ENCODE data around the gene CABP1. TPM values are rescaled to one million over a fixed set of nuclear protein-coding genes. Genes with fewer than 3 reads are reported as not detected.

CABP1 gene
- total and polyA plus RNA-seq, 2 of the 13 experiments (the other 11 are each of a cell fraction or from before 2014, with no cell fraction given): not detected

DNA sequence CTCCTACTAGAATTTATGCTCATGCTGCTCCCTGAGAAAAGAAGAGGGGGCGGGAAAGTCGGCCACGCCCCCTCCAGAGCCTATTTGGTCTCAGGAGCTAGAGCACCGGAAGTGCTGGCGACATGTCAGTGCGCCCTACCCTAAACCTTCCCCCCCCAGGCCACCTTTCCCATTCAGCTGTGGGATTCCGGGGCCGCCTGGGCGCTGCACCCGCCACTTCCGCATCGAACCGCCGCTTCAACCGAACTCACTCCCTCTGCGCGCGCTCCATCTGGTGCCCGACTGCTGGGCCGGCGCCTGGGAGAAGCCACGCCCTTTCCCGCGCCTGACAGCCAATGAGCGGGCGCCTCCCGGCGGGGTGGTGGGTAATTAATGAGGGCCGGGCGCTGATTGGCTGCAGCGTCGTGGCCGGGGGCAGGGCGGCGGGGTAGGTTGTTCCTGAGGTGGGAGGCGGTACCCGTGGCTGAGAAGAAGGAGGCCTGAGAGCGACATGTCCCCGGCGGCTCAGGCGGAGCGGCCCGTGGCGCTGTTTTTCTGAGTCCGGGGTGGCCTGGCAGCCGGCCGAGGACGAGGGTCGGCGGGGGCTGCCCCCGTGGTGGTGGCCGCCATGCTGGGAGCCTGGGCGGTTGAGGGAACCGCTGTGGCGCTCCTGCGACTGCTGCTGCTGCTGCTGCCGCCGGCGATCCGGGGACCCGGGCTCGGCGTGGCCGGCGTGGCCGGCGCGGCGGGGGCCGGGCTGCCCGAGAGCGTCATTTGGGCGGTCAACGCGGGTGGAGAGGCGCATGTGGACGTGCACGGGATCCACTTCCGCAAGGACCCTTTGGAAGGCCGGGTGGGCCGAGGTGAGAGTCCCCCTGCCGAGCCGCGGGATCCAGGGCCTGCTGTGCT is 46.5 kb downstream of the CABP1 start, which contains the start of gene MLEC (continued):
- no peak; the same call in 1 of the 2 replicates for TF ChIP-seq SOX13 (IDR thresholded peaks at IDR 0.05)
- TF ChIP-seq SOX13 (CRISPR knock-in tag; conservative IDR thresholded peaks at IDR 0.05 in 1 of 2, IDR thresholded peaks at IDR 0.05 in 1 of 2): no peak; a peak in 1 of 4 replicates
- TF ChIP-seq TERF1 (CRISPR knock-in tag; IDR thresholded peaks at IDR 0.05): peak; percentile 41; the same call in 1 of the 2 replicates
- TF ChIP-seq, protein P1, sequence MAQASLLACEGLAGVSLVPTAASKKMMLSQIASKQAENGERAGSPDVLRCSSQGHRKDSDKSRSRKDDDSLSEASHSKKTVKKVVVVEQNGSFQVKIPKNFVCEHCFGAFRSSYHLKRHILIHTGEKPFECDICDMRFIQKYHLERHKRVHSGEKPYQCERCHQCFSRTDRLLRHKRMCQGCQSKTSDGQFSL (CRISPR knock-in tag; IDR thresholded peaks at IDR 0.05): peak; percentile 66; the same call in 1 of the 2 replicates
- TF ChIP-seq HOXA7 (CRISPR knock-in tag; IDR thresholded peaks at IDR 0.05): no peak
- no peak for TF ChIP-seq NONO (IDR thresholded peaks at IDR 0.05)
- TF ChIP-seq NONO (CRISPR knock-in tag; conservative IDR thresholded peaks at IDR 0.05): peak; percentile 89
- TF ChIP-seq SALL1 (CRISPR knock-in tag; IDR thresholded peaks at IDR 0.05): peak; percentile 73
- no peak for TF ChIP-seq FOXA3 (CRISPR knock-in tag; IDR thresholded peaks at IDR 0.05)
- TF ChIP-seq ZNF24 (IDR thresholded peaks at IDR 0.05): no peak
- TF ChIP-seq JUN (CRISPR knock-in tag; IDR thresholded peaks at IDR 0.05): no peak
- peak; percentile 37; the same call in 1 of the 2 replicates for TF ChIP-seq ZNF280D (CRISPR knock-in tag; IDR thresholded peaks at IDR 0.05)
- no peak for TF ChIP-seq GTF2F1 (IDR thresholded peaks at IDR 0.05; ENCODE audit: low read length)
- peak; percentile 45; the same call in 1 of the 2 replicates for TF ChIP-seq MEF2D (CRISPR knock-in tag; IDR thresholded peaks at IDR 0.05)
- TF ChIP-seq ZNF354B (CRISPR knock-in tag; IDR thresholded peaks at IDR 0.05): 0 out of 2 replicates have a peak, but pooled peaks have one; percentile 18
- TF ChIP-seq HOXA5 (CRISPR knock-in tag; IDR thresholded peaks at IDR 0.05): peak; percentile 70; the same call in 1 of the 2 replicates
- no peak for TF ChIP-seq GFI1 (CRISPR knock-in tag; IDR thresholded peaks at IDR 0.05; ENCODE audit: borderline replicate concordance)
- TF ChIP-seq HNRNPLL (IDR thresholded peaks at IDR 0.05; ENCODE audit: low read depth, low read length, poor library complexity, severe bottlenecking): peak; percentile 80
- TF ChIP-seq ZNF564 (CRISPR knock-in tag; IDR thresholded peaks at IDR 0.05): no peak
- TF ChIP-seq ZNF790 (CRISPR knock-in tag; IDR thresholded peaks at IDR 0.05; ENCODE audit: borderline replicate concordance): no peak
- no peak for TF ChIP-seq ZNF234 (CRISPR knock-in tag; conservative IDR thresholded peaks at IDR 0.05)
- TF ChIP-seq MYNN (CRISPR knock-in tag; IDR thresholded peaks at IDR 0.05; ENCODE audit: low read depth): no peak
- TF ChIP-seq MLLT10 (CRISPR knock-in tag; IDR thresholded peaks at IDR 0.05): no peak
- TF ChIP-seq CHD4 (IDR thresholded peaks at IDR 0.05; ENCODE audit: borderline replicate concordance, low read length): no peak
- no peak for TF ChIP-seq MATR3 (CRISPR knock-in tag; IDR thresholded peaks at IDR 0.05)
- no peak for TF ChIP-seq MTF1 (CRISPR knock-in tag; IDR thresholded peaks at IDR 0.05)
